Stimulated activated CD8-positive, alpha-beta memory T cell treated with anti-CD3 and anti-CD28 coated beads, Interleukin-4, amount 100 ng/mL, for 24 hours (primary cell): Measurements from ENCODE around the gene MYH11.

Experiments used
- DNase-seq: peaks from one replicate; pipeline ENCODE4 v3.0.0-alpha.2; 2020; ENCODE audit warnings: low read depth

MYH11 gene

GRCh38 chr16:15777533-15778203 is 79.2 kb downstream of the MYH11 start:
- DNase-seq, result no peak

DNA sequence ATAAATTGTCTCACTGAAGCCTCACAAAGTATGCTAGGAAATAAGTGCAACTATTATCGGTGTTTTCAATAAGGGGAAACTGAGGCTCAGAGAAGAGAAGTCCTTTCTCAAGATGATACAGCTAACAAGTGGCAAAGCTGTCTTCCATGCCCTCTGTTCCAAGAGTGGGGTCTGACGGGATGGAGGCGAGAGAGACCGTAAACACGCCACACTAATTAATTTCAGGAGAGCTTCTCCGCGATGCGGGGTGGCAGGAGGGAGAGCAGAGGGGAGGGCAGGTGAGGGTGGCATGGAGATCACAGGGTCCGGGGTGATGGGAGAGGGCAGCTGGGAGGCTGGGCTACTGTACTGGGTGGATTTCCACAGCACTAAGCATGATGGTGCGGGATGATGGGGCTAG is 80.3 kb downstream of the MYH11 start:
- no peak for DNase-seq

- no peak for DNase-seq
These were observed 81.0 kb downstream of the MYH11 start for GRCh38 chr16:15775663-15776304.

DNA sequence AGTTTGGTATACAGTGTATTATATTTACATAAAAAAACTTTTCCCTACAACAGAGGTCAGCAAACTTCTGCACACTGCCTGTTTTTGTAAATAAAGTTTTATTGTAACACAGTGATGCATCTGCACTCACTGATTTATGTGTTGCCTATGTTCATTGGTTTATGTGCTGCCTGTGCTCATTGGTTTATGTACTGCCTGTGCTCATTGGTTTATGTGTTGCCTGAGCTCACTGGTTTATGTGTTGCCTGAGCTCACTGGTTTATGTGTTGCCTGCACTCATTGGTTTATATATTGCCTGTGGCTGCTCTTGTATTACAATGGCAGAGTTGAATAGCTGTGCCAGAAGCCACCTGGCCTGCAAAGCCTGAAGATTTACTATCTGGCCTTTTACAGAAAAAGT is 81.6 kb downstream of the MYH11 start:
- no peak for DNase-seq

- DNase-seq, result no peak
These were observed 82.9 kb downstream of the MYH11 start for GRCh38 chr16:15773968-15774367.

DNA sequence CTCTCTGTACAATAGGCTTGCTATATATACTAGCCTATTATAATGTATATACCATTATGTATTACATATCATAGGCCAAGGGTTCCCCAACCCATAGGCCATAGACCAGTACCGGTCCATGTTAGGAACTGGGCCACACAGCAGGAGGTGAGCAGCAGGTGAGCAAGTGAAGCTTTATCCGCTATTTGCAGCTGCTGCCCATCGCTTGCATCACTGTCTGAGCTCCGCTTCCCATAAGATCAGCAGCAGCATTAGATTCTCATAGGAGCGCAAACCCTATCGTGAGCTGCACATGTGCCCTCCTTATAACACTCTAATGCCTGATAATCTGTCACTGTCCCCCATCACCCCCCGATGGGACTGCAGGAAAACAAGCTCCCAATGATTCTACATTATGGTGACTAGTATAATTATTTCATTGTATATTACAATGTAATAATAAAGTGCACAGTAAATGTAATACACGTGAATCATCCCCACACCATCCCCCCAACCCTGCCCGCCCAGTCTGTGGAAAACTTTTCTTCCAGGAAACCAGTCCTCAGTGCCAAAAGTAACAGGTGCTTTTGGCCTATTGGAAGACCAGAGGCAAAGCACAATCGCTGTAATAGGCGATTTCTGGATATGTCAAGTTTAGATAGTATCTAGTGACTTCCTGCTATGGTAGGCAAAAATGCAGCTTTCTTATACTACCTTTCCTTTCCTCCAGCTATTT is 84.1 kb downstream of the MYH11 start:
- no peak for DNase-seq

GRCh38 chr16:15771694-15772093 is 85.1 kb downstream of the MYH11 start:
- DNase-seq, result no peak

DNA sequence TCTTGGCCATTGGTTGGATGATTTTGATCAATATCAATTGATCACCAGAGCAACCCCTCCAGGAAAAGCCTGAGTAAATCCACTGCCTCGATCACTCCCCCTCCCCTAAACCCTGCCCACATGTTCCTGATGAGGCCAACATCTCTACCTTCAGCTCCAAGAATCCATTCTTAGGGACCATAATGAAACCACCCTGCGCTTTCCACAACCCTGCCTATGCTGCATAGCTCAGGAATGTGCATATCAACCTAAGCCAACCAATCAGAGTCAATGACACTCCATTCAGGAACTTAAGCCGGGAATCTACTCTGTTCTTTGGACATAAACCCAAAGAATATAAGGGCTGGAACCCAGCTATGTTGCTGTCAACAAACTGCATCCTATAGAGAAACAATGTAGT is 86.3 kb downstream of the MYH11 start:
- no peak for DNase-seq

- no peak for DNase-seq
These were observed 86.7 kb downstream of the MYH11 start for GRCh38 chr16:15770107-15770506.

DNA sequence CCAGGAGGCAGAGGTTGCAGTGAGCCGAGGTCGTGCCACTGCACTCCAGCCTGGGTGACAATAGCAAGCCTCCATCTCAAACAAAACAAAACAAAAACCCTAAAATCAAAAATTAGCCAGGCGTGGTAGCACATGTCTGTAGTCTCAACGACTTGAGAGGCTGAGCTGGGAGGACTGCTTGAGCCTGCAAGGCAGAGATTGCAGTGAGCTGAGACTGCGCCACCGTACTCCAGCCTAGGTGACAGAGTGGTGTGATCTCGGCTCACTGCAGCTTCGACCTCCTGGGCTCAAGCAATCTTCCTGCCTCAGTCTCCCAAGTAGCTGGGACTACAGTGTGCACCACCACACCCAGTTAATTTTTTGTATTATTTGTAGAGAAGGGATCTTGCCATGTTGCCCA is 87.6 kb downstream of the MYH11 start:
- DNase-seq, result no peak

DNA sequence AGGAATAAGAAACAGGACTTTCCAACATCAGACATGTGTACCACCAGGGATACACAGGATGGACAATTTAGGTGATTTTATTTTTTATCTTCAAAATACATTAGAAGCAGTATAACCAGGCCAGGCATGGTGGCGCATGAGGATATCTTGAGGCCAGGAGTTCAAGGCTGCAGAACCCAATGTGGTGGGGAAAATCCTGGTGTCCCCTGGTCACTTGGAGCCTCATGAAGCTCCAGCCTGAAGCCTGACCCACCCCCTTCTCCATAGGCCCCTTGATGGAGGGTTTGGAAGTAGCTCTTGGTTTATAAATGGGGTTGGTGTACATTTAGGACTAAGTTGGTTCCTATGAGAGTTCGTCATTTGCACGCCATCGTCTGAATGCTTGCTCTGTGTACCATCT is 88.6 kb downstream of the MYH11 start:
- DNase-seq, result no peak

DNA sequence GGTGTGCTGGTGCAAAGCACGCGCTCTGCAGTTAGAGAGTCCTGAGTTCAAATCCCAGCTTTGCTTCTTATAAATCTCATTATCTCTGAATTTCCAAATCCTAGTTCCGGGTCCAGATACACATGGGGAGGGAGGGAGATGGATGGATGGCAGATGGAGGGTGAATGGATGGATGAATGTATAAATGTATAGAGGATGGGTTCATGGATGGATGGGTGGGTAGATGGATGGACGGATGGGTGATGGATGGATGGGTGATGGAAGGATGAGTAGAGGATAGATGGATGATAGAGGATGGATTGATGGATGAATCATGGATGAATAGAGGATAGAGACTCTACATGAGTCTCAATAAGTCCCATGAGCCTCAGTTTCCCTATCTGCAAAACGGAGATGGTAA is 89.9 kb downstream of the MYH11 start:
- no peak for DNase-seq

- DNase-seq, result no peak
These were observed 90.9 kb downstream of the MYH11 start for GRCh38 chr16:15765880-15766279.

GRCh38 chr16:15765116-15765515 is 91.7 kb downstream of the MYH11 start:
- DNase-seq, result no peak

GRCh38 chr16:15764112-15764511 is 92.7 kb downstream of the MYH11 start:
- DNase-seq, result no peak

GRCh38 chr16:15760129-15760528 is 96.7 kb downstream of the MYH11 start:
- DNase-seq, result no peak

GRCh38 chr16:15759070-15759469 is 97.8 kb downstream of the MYH11 start:
- DNase-seq, result no peak

DNA sequence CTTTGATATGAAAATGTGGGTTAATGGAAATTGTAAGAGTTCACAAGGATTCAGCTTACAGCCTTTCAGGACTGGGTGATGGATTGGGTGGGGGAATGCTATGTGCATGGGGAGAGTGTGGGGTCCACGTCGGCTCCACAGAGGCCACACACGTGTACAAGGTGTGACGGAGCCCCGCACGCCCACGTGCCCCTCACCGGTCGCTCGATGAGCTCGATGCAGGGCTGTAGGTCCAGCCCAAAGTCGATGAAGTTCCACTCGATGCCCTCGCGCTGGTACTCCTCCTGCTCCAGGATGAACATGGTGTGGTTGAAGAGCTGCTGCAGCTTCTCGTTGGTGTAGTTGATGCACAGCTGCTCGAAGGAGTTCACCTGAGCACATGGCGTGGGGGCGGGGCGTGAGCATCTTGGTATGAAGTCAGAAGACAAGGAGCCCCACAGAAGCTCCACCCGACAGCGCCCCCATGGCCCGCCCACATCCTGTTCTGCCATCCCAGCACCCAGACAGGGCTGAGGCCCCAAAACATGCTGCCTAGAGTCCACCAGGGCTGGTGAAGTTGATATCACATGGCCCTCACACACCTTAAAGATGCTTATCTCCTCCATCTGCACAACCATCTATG is 99.1 kb downstream of the MYH11 start:
- DNase-seq, result no peak

DNA sequence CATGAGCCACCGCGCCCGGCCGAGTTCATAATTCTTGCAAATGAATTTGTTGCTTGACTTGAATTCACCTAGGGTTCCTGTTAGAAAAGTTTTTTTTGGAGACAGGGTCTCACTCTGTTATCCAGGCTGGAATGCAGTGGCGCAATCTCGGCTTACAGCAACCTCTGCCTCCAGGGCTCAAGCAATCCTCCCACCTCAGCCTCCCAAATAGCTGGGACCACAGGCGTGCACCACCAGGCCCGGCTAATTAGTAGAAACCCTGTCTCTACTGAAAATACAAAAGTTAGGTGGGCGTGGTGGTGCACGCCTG is 99.8 kb downstream of the MYH11 start:
- DNase-seq, result no peak

DNA sequence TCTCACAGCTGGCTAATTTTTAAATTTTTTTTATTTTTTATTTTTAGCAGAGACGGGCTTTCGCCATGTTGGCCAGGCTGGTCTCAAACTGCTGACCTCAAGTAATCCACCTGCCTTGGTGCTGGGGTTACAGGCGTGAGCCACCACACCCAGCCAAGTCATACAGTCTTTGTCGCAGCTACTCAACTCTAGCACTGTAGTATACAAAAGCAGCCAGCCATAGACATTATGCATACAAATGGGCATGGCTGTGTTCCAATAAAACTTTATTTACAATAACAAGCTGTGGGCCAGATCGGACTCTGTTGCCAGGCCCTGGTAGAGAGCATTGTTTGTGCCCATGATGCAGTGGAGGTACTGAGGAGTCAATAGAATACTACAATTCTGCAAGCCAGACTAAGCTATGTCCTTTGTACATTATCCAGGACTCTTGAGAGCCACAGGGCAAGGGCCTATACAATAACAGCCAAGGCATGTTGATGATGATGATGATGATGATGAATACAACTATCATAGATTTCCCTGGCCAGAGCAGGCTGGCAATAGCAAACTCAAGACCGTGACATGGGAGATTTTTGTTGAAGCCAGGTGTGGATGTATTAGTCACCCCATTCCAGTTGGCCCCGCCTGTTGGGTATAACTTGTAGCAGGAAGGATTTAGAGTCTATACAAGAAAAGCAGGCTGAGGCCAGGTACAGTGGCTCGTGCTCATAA is 101.8 kb downstream of the MYH11 start:
- DNase-seq, result no peak

GRCh38 chr16:15752717-15753488 is 103.9 kb downstream of the MYH11 start:
- DNase-seq, result no peak

DNA sequence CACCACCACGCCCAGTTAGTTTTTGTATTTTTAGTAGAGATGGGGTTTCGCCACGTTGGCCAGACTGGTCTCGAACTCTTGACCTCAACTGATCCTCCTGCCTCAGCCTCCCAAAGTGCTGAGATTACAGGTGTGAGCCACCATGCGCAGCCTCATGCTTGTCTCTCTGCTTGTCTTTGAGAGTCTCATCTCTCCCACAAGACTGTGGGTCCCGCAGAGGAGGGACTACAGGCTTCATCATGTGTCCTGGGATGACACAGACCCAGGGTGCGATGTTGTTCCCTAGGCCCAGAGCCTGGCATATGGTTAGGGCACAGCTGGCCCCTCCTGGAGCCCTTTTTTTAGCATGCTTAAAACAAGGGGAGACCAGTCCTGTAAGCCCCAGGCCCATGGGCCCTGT is 104.9 kb downstream of the MYH11 start:
- no peak for DNase-seq
